Skin epidermis (tissue), 12 donors: ENCODE results near the gene SPECC1.

Experiments used
- H3K27ac ChIP-seq, 21 experiments: fragments of 200-600 bp; sonication (generic) in 11 of 21; one replicate each; pipeline ENCODE4 v1.5.0; 2020; ENCODE audit warnings: mild to moderate bottlenecking in 3 of 21, inconsistent platforms in 2 of 21, moderate library complexity in 2 of 21
- H3K4me3 ChIP-seq, 7 experiments: fragments of 200-600 bp; sonication (generic) in 2 of 7; one replicate each; pipeline ENCODE4 v1.5.0; 2020; ENCODE audit warnings: inconsistent platforms in 2 of 7, mild to moderate bottlenecking in 2 of 7, moderate library complexity in 1 of 7

The SPECC1 gene

DNA sequence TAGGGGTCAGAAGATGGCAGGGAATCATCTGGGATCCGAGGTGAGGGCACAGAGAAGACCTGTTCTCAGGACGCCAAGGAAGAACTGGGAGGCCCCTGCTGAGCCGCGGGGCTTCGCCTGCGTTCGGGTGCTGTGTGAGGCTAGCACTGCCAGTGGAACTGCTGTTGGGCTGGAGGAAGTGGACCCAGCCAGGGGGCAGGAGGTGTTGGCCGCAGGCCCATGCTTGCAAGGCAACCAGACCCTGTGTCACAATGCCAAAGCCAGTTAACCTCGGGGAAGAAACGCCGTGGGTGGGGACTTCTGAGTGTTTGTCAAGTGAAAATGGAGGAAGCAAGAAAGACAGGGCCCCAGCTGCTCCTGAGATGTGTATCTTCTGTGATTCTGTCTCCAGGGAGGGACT, 272.7 kb downstream of the SPECC1 start:
- Histone ChIP-seq H3K4me3 (no peak overlapping the region), H3K27ac (no peak overlapping the region)

DNA sequence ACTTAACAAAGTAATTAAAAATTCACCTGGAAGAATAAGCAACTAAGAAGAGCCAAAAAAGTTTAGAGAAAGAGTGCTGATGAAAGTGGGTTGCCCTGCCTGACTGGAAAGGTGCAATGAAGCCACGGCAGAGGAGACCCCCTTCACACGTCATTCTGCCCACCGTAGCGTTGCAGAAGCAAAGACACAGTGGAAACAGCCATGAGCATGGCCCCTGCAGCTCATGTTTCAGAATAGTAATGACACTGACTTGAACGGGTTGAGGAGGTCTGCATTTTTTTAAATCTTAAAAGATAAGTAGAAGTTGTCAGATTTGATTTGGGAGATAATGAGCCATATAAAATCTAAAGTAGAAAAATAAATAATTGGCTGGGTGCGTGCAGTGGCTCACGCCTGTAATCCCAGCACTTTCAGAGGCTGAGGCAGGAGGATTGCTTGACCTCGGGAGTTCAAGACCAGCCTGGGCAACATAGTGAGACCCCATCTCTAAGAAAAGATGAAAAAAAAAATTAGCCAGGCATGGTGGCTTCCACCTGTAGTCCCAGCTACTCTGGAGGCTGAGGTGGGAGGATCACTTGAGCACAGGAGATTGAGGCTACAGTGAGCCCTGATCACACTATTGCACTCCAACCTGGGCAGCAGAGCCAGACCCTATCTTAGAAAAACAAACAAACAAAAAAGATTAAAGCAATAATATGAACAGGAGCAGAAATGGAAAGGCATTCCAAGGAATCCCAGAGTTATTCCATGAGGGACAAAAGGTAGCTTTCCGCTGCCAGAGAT, 273.6 kb downstream of the SPECC1 start:
- Histone ChIP-seq H3K4me3 (no peak overlapping the region), H3K27ac (no peak overlapping the region)

DNA sequence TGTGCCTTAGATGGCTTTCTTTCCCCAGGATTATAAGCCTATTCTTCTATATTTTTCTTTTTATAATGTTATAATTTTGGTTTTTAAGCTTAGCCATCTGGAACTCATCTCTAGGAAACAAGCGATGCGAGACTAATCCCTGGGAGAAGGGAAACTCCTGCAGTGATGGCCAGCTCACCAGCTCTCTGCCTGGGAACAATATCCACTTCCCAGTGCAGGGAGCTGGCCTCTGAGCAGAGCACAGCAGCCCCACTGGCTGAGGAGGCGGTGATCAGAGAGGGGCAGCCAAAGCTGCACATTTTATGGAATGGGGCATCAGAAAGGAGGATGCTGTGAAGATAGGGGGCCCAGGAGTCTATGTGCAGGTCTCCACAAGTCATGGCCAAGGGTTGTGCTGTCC, 274.9 kb downstream of the SPECC1 start:
- Histone ChIP-seq H3K4me3 (no peak overlapping the region), H3K27ac (peak overlapping the region in 3 of 21 experiments; percentile 26 to 51 (median 50))

DNA sequence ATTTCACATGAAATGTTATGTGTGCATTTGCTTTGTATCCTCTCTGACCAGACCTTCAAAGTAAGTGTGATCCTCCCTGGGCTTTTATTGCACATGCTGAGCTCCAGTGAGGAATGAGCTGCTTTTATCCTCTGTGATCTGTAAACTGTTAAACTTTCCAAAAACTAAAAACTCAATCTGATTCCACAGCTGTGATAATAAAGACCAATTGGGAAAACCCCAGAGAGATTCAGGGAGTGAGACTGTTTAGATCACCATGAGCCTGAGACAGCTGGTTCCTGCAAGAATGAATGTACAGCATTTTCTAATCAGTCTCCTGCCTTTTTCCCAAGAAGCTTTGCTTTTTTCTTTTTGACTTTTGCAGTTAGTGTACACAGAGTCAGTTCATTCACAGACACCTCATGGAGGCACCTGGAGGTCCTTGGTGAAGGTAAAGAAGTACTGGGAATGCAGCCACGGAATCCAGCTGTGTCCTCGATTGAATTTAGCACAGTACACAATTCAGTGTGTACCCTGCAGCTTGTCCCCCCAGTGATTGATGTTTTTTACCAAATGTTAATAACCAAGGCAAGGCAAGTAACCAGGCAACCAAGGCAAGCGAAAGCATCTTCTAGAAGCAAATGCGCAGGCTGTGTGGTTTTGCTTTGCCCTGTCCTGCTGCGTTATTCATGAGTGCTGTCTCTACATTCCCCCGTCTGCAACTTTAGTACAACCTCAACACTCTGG, 275.6 kb downstream of the SPECC1 start:
- H3K4me3 ChIP-seq, result no peak overlapping the region
- H3K27ac ChIP-seq, result peak overlapping the region in 3 of 21 experiments; percentile 26 to 51 (median 50)

DNA sequence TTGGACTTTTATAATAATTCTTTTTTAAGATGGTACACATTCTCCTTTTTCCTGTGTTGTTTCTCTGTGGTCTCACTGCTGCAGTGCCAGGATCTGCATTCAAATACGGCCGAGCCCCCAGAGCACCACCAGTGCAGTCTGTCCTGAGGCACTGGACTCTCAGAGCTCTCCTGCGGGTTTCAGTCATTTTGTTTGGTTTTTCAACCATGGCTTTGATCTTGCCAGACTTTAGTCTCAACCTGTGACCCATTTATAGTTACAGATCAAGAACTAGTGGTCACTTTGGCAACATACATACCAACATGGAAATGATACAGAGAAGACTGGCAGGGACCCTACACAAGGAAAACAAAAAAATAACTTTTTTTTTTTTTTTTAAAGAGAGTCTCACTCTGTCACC, 280.8 kb downstream of the SPECC1 start:
- H3K4me3 ChIP-seq, result no peak overlapping the region
- H3K27ac ChIP-seq, result no peak overlapping the region

DNA sequence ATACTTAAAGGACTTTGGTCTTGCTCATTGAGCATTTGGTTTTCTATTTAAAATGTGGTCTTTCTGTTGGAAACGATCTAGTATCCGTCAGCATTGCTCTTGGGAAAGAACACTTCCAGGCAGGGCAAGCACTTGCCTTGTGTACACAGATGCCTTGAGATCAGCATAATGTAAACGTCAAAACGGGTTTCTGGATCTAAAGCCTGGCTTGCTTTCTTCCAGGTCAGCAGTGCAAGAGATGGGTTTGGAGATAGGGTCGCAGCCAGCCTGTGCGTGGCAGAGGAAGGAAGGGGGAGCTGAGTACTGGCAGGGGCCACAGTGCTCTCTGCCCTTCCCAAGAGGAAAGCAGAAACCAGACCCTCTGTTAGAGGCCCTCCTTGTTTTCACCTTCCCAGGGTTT, 282.7 kb downstream of the SPECC1 start:
- no peak overlapping the region for H3K27ac ChIP-seq
- H3K4me3 ChIP-seq, result no peak overlapping the region

DNA sequence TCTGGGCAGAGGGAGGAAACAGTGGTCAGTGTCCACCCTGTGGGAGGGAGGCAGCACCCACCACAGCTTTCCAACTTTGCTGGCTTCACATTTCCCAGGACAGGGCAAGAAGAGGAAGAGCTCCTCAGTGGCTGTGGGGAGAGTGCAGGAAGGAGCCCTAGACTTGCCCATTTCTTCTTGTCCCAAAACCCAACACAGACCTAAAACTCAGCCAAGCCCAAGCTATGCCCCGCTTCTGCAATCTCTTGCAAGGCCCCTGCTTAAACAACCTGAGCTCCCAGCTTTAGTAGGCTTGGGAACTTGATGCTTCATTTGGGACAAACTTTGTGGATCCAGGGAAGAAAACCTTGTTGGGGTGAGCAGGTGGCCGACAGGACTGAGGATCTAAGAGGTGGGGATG, 284.3 kb downstream of the SPECC1 start:
- Histone ChIP-seq H3K27ac (no peak overlapping the region), H3K4me3 (no peak overlapping the region)

DNA sequence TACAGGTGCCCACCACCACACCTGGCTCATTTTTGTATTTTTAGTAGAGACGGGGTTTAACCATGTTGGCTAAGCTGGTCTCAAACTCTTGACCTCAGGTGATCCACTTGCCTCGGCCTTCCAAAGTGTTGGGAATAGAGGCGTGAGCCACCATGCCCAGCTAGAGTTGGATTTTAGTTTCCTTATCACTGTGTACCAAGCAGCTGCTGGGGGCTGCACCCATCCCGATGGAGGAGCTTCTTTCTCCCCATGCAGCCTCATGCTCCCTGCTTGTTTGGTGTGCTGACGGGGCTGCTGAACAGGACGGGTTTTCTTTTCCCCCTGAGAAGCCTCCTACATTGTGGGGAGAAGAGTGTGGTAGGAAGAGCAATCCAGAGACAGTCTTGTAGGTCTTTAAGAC, 285.0 kb downstream of the SPECC1 start:
- no peak overlapping the region for H3K4me3 ChIP-seq
- H3K27ac ChIP-seq, result no peak overlapping the region

DNA sequence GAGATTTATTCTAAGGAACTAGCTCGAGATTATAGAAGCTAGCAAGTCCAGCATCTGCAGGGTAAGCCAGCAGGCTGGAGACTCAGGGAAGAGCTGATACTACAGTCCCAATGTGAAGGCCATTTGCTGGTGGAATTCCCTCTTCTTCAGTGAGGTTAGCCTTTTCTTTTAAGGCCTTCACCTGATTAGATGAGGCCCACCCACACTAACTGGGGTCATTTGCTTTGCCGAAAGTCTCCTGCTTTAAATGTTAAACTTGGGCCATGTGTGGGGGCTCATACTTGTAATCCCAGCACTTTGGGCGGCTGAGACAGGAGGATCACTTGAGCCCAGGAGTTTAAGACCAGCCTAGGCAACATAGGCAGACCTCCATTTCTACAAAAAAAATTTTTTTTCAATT, 289.9 kb downstream of the SPECC1 start:
- H3K4me3 ChIP-seq, result no peak overlapping the region
- H3K27ac ChIP-seq, result no peak overlapping the region

DNA sequence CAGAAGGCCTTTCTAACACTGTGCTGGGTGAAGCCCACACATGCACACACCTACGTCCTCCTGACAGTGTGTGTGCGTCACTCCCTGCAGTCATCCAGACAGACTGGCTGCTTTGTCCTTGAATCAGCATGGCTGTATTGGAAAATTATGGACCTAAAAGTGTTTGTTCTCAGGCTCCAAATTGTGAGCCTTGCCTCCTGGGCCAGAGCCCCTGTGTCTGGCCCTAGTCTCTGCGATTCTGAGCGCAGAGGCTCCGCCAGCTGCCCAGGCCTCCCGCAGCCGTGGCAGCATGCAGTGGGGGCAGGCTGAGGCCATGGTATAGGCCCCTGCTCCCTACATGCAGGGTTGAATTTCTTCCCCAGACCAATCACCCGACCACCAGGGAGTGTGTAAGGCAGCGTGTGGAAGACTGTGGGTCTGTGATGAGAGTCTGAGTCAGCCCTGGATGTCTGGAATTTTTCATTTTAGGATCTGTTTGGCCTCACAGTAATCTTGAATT, 291.3 kb downstream of the SPECC1 start:
- H3K27ac ChIP-seq, result peak overlapping the region in 8 of 21 experiments; percentile 6 to 78 (median 51)

DNA sequence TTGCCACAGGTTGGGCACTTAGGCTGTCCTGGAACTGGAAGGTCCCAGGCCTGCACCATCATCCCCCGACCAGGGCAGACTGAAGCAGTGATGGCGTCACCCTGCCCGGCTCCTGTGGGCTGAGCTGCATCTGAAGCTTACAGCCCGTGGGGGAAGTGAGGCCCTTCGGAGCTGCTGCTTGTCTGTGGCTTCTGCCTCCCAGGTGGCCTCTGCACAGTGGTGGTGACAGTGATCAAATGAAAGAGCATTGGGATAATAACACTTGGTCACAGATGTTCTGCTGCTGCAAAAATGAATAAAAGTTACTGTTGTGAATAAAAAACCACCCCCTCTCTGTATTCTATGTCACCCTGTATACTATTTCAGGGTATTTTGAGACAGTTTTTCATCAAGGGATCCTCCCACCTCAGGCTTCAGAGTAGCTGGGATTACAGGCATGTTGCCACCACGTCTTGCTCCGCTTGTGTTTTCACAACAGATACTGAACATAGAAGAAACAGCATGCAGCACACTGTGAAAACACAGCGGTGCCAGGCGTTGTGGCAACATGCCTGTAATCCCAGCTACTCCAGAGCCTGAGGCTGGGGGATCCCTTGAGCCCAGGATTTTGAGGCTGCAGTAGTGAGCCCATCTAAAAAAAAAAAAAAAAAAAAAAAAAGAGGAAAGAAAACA, 293.2 kb downstream of the SPECC1 start:
- Histone ChIP-seq H3K4me3 (no peak overlapping the region), H3K27ac (peak overlapping the region in 1 of 21 experiments; percentile 78)

More for the DNA sequence above, 291.3 kb downstream of the SPECC1 start:
- H3K4me3 ChIP-seq, result no peak overlapping the region

DNA sequence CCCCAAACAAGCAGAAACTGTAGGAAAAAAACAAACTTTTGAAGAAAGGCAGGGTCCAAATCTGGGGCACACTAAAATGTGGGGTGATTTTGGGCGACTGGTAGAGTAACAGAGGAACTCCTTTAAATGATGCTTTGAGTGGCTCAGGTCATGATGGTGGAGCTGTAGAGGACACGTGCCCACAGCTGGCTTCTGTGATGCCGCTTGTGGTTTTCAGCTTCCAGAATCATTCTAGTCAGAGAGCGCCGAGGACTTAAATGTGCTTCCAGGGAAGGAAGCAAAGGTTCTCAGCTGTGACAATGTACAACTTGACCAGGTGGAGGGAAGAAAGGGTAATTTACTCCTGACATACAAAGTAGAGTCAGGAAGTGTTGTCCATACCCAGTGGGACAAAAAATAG, 295.8 kb downstream of the SPECC1 start:
- H3K4me3 ChIP-seq, result no peak overlapping the region
- H3K27ac ChIP-seq, result no peak overlapping the region

DNA sequence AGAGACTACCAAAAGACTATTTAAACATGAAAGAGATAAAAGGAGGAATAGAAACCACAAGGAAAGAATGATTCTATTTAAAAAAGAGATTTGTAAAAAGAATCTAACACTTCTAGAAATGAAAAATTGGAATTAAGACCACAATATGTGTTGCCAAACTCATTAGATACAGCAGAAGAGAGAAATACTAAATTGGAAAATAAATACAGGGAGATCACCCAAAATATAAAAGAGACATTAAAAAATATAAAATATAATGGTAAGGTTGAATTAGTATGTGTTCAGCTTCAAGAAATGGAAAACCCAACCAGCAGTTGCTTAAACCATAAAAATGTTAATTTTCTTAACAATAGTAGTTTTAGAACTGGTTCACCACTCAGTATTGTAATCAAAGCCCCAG, 297.8 kb downstream of the SPECC1 start:
- H3K4me3 ChIP-seq, result no peak overlapping the region
- no peak overlapping the region for H3K27ac ChIP-seq

DNA sequence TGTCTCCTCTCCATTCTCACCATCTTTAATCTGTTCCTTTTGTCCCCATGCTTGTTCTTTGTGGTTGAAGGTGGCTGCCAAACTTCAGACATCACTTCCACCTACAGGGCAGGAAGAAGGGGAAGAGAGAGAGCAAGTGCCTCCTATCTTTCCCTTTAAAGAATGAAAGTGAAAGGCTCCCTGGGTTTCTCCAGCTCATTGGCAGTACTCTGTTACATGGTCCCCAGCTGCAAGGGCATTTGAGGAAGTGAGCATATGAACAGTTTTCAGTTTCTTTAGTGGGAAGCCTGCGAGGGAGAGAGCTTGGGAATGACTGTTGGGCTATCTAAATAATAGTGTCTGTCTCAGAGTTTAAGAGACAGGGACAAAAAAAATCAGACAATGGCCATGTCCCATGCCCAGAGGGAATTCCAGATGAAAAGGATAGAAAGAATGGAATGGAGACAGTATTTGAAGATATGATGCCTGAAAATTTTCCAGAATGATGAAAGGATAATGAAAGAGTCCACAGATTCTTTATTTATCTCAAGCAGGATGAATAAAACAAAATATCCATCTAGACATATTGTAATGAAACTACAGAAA, 298.3 kb downstream of the SPECC1 start:
- no peak overlapping the region for H3K27ac ChIP-seq
- H3K4me3 ChIP-seq, result no peak overlapping the region

DNA sequence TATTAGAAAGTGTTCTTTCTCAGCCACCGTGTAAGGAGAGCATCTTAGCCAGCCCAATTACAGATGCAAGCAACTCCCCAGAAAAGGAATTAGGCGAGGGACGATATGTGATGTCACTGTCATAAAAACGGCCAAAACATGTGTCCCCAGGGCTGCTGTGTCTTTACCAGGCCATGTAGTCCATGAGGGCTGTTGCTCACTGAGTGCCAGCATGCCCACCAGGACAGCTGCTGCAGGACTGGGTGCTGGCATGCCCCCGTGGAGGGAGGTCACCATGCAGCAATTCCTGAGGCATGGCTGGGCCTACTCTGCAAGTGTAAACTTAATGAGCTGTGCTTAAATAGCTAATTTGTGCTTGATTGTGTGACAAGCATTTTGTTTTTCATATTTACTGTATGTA, 301.3 kb downstream of the SPECC1 start:
- H3K27ac ChIP-seq, result no peak overlapping the region

DNA sequence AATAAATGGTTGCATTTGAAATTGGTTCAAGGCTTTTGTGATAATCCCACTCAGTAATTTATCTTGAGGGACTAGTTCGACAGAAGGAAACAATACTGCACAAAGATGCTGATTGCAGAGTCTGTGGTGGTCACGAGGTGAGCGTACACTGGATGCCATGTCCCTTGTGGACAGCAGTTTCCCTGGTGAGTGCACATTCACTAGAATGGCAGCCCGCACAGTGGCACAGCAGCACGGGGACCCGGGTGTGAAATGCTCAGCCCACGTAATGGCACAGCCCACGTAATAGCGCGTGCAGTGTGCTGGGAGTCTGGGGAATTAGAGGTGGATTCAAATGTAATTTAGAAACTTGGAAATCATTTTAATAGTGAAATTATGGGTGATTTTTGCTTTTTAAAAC, 304.1 kb downstream of the SPECC1 start:
- Histone ChIP-seq H3K4me3 (no peak overlapping the region), H3K27ac (no peak overlapping the region)

More for the DNA sequence above, 301.3 kb downstream of the SPECC1 start:
- no peak overlapping the region for H3K4me3 ChIP-seq

DNA sequence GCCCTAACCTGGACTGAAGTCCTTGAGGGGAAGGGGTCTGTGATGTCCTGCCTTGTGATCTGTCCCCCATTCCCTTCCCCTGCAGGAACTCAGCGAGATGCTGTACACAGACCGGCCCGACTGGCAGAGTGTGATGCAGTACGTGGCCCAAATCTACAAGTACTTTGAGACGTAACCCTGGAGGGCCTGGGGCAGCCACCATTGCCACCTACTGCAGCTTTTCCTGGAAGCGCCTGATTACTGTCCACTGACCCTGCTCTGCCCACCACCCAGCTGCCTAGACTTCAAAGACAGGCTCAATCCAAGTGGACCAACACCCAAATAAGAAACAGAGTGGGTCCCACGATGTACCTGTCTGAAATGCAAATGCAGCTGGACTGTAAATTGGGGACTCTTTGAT, 304.7 kb downstream of the SPECC1 start:
- Histone ChIP-seq H3K4me3 (no peak overlapping the region), H3K27ac (no peak overlapping the region)

DNA sequence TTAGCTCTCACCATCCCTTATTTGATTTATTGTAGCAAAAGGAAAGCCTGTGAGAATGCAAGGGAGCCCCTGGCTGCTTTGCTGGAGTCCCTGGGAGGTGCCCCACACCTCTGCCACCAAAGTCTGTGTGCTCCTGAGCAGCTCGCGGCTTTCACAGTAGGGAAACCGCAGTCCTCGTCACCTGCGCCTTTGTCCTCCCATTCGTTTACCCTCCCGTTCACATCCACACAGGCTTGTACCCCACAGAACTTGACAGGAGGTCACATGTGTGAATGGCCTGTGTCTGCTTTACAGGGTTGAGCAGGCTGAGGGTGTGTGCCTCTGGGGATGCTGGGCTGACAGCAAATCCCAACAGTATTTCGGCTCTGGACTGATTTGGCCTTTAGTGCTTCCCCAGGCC, 305.7 kb downstream of the SPECC1 start:
- H3K27ac ChIP-seq, result no peak overlapping the region
- no peak overlapping the region for H3K4me3 ChIP-seq

DNA sequence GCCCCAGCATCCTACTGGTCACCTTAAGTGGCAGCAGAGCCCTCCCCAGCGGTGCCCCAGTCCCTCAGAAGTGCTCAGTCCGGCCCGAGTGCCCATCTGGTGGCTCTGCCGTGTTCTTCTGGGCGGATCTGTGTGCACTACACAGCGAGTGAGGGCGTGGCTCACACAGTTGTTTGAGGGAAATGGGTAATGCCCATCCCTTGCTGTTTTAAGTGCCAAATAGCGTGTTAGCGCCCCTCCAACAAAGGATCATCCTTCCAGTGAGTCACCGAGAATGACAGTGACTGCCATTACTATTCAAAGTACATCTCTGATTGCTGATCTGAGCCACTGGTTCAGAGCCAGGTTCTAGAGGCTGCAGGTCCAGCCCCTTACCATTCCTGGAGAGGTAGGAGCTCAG, 306.2 kb downstream of the SPECC1 start:
- no peak overlapping the region for H3K4me3 ChIP-seq
- no peak overlapping the region for H3K27ac ChIP-seq

DNA sequence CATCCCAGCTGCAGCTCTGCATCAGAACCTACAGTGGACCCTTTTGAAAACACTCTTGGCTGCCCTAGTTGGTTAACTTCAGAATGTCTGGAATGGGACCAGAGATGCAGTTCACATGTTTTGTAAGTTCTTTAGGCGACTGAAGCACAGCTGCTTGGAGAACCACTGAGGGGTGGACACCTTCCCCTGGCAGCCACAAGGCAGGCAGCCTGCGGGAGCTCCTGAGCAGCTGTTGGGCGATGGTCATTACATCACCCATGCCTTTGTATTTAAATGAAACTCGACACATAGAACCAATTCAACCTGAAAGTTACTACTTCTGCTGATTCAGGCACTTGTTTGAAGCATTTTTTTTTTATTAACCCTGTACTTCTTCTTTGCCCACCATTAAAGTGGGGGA, 306.7 kb downstream of the SPECC1 start:
- Histone ChIP-seq H3K4me3 (no peak overlapping the region), H3K27ac (no peak overlapping the region)
